Esophagus muscularis mucosa (tissue), 4 donors: ENCODE data around the gene TBC1D5. TPM values are rescaled to one million over a fixed set of nuclear protein-coding genes. Genes with fewer than 3 reads are reported as not detected.

Experiments used
- DNase-seq: peaks from one replicate; pipeline ENCODE4 v3.0.0-alpha.2; 2017; ENCODE audit errors: extremely low spot score
- H3K27ac ChIP-seq, 4 donors: fragments of 200-600 bp; sonication (generic); replicated peaks in 1 of 4; 1 replicate in 3 of 4; 2 replicates in 1 of 4; pipeline ENCODE4 v1.5.1; 2016 to 2019; ENCODE audit warnings: mild to moderate bottlenecking in 1 of 4
- H3K27me3 ChIP-seq, 4 donors: fragments of 200-600 bp; sonication (generic); one replicate each; pipeline versions ENCODE4 v1.5.1 to v1.6.0; 2016 to 2019
- H3K36me3 ChIP-seq, 4 donors: fragments of 200-600 bp; sonication (generic); one replicate each; pipeline ENCODE4 v1.5.1; 2016 to 2019
- H3K4me1 ChIP-seq, 4 donors: fragments of 200-600 bp; sonication (generic); one replicate each; pipeline ENCODE4 v1.5.1; 2016 to 2019
- H3K4me3 ChIP-seq, 4 donors: fragments of 200-600 bp; sonication (generic); 1 replicate in 2 of 4; 2 replicates in 2 of 4; pipeline ENCODE4 v1.5.1; 2016 to 2019; ENCODE audit warnings: mild to moderate bottlenecking in 4 of 4, moderate library complexity in 1 of 4
- H3K9me3 ChIP-seq, 4 donors: fragments of 200-600 bp; sonication (generic); 1 replicate in 3 of 4; 2 replicates in 1 of 4; pipeline ENCODE4 v1.5.1; 2016 to 2019
- CTCF ChIP-seq, 3 experiments: fragments of 200-600 bp in 2 of 3; fragments of 450-650 bp in 1 of 3; sonication (generic) in 2 of 3; IDR thresholded peaks; one replicate each; pipeline ENCODE4 v1.5.1; 2017 to 2019; ENCODE audit warnings: antibody characterized with exemption in 3 of 3, mild to moderate bottlenecking in 2 of 3, moderate library complexity in 1 of 3
- EP300 ChIP-seq: sonication (generic); formaldehyde crosslinking; IDR thresholded peaks from one replicate; pipeline ENCODE4 v1.6.1; 2017; ENCODE audit warnings: antibody characterized with exemption
- POLR2A ChIP-seq: fragments of 450-650 bp; IDR thresholded peaks from one replicate; pipeline ENCODE4 v1.6.1; 2017; ENCODE audit warnings: antibody characterized with exemption, moderate library complexity, mild to moderate bottlenecking, low read depth
- POLR2AphosphoS5 ChIP-seq, 2 donors: sonication (generic); formaldehyde crosslinking; IDR thresholded peaks; one replicate each; pipeline ENCODE4 v1.6.1; 2017; ENCODE audit warnings: antibody characterized with exemption in 2 of 2
- WGBS: methylation state at CpG from one replicate; pipeline ENCODE4 v1.1.5; 2018; 5-methylcytosine and 5-hydroxymethylcytosine counted together
- intact Hi-C: fragments of 100-400 bp; cut with DNase I; formaldehyde crosslinking; loops from one replicate; pipeline ENCODE4 v1.15.1; 2023
- total RNA-seq, 4 donors: library from RNA; depleted of rRNA; stranded (reverse); fragments of >200 nt; gene quantifications; one replicate each; pipeline versions ENCODE4 v1.1.0 to v1.2.1, GENCODE V29; 2016

Gene TBC1D5
- total RNA-seq, 4 donors from 2014 or later, result 54.0 to 83.1 (median 63.6) TPM

- no peak for DNase-seq
- H3K27me3 ChIP-seq, result no peaks in the 10 kb centered on the region
- H3K27ac ChIP-seq, result no peak overlapping the region
- WGBS, result 89% methylated on average over 9 of the region's 9 CpGs
- no peak overlapping the region for H3K4me3 ChIP-seq
- H3K4me1 ChIP-seq, result no peaks in the 10 kb centered on the region
- no peaks in the 10 kb centered on the region for H3K36me3 ChIP-seq
- no peaks in the 10 kb centered on the region for H3K9me3 ChIP-seq
- TF ChIP-seq CTCF (IDR thresholded peaks at IDR 0.05), result no peak
- intact Hi-C loops, result no loop called here
Observed at GRCh38 chr3:17765819-17766472, 23.5 kb upstream of the TBC1D5 start.

- Histone ChIP-seq H3K36me3 (no peaks in the 10 kb centered on the region), H3K4me3 (no peak overlapping the region), H3K4me1 (no peaks in the 10 kb centered on the region), H3K27ac (no peak overlapping the region), H3K9me3 (no peaks in the 10 kb centered on the region), H3K27me3 (no peaks in the 10 kb centered on the region)
- TF ChIP-seq POLR2AphosphoS5 (IDR thresholded peaks at IDR 0.05), result no peak
- no peak for TF ChIP-seq POLR2A
- TF ChIP-seq EP300, result no peak
- TF ChIP-seq CTCF (IDR thresholded peaks at IDR 0.05), result no peak
- intact Hi-C loops, result no loop called here
- WGBS, result 89% methylated on average over 5 of the region's 5 CpGs
- no peak for DNase-seq
Observed at GRCh38 chr3:17761563-17761962, 19.1 kb upstream of the TBC1D5 start.

DNA sequence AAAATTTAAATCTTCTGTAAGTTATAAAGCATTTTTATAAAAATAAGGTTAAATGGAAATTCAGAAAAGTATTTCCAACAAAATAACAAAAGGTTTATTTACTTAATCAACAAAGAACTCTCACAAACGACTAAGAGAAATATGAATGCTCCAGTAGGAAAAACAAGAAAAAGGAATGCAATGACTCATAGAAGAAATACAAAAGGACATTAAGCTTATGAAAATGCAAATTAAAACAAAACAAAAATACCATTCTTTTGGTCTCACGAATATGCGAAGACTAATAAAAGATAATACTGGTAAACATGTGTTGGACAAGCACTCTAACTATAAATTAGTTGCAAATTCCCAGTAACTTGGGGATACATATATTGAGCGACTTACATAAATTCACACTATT, 17.5 kb upstream of the TBC1D5 start:
- intact Hi-C loops, result no loop called here
- Histone ChIP-seq H3K4me3 (no peak overlapping the region), H3K27me3 (no peaks in the 10 kb centered on the region), H3K36me3 (no peaks in the 10 kb centered on the region), H3K4me1 (no peaks in the 10 kb centered on the region), H3K27ac (no peak overlapping the region), H3K9me3 (no peaks in the 10 kb centered on the region)
- DNase-seq, result no peak
- TF ChIP-seq EP300, result no peak
- no peak for TF ChIP-seq POLR2A
- TF ChIP-seq POLR2AphosphoS5 (IDR thresholded peaks at IDR 0.05), result no peak
- no peak for TF ChIP-seq CTCF (IDR thresholded peaks at IDR 0.05)
- 76% methylated on average over 4 of the region's 4 CpGs for WGBS

DNA sequence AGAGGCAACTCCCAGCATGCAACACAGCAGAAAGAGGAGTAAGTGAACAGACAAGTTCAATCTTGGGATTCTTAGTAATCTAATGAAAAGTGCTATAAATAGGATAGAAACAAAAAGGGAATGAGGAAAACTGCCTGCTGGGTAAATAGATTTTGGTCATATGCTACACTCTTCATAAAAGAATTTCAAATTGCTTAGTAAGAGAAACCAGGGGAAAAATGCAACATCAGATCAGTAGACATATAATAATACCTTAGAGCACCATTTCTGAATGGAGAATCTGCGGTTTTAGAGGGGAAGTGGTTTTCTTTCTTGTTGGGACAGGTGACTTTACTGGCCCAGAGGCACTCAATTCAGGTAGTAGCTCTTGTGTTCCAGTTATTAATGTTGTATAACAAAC, 13.4 kb upstream of the TBC1D5 start:
- no peak for DNase-seq
- Histone ChIP-seq H3K9me3 (no peaks in the 10 kb centered on the region), H3K4me1 (no peaks in the 10 kb centered on the region), H3K4me3 (no peak overlapping the region), H3K36me3 (no peaks in the 10 kb centered on the region), H3K27me3 (no peaks in the 10 kb centered on the region), H3K27ac (no peak overlapping the region)
- TF ChIP-seq CTCF (IDR thresholded peaks at IDR 0.05) (no peak), POLR2AphosphoS5 (IDR thresholded peaks at IDR 0.05) (no peak), EP300 (no peak), POLR2A (no peak)
- WGBS, result 81% methylated on average over 1 of the region's 1 CpG
- intact Hi-C loops, result no loop called here

DNA sequence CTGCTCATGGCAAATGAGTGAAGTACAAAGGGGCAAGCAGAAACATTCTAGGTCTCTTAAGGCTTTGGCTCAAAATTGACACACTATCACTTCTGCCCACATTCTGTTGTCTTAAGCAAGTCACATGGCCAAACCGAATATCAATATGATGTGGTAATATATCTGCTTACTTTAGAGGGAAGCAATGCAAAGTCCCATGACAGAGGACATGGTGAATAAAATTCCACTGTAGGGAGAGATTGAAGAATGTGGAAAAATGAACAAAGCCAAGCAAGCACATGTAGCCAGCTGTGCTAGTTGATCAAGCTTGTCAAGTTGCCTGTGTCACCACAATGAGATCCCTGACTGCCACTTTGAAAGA, 11.2 kb upstream of the TBC1D5 start:
- TF ChIP-seq POLR2A (no peak), CTCF (IDR thresholded peaks at IDR 0.05) (no peak), EP300 (no peak), POLR2AphosphoS5 (IDR thresholded peaks at IDR 0.05) (no peak)
- H3K4me3 ChIP-seq, result no peak overlapping the region
- WGBS, result 86% methylated on average over 1 of the region's 1 CpG
- no peak for DNase-seq
- H3K9me3 ChIP-seq, result no peaks in the 10 kb centered on the region
- no peaks in the 10 kb centered on the region for H3K4me1 ChIP-seq
- no peak overlapping the region for H3K27ac ChIP-seq
- intact Hi-C loops, result no loop called here
- H3K36me3 ChIP-seq, result no peaks in the 10 kb centered on the region
- no peaks in the 10 kb centered on the region for H3K27me3 ChIP-seq
